Uterus (tissue), 2 donors: Measurements from ENCODE around the gene C12orf50.

Experiments used
- POLR2A ChIP-seq, 2 donors: fragments of 450-650 bp; IDR thresholded peaks; one replicate each; pipeline ENCODE4 v1.6.1; 2016; ENCODE audit warnings: antibody characterized with exemption in 2 of 2, mild to moderate bottlenecking in 1 of 2, moderate library complexity in 1 of 2
- TF ChIP-seq, protein P1 (sequence below), 4 experiments: fragments of 200-600 bp in 2 of 4; fragments of 450-650 bp in 2 of 4; sonication (generic) in 2 of 4; IDR thresholded peaks; one replicate each; pipeline ENCODE4 v1.5.1; 2016 to 2019; ENCODE audit warnings: antibody characterized with exemption in 4 of 4, mild to moderate bottlenecking in 2 of 4, moderate library complexity in 1 of 4

DNA sequence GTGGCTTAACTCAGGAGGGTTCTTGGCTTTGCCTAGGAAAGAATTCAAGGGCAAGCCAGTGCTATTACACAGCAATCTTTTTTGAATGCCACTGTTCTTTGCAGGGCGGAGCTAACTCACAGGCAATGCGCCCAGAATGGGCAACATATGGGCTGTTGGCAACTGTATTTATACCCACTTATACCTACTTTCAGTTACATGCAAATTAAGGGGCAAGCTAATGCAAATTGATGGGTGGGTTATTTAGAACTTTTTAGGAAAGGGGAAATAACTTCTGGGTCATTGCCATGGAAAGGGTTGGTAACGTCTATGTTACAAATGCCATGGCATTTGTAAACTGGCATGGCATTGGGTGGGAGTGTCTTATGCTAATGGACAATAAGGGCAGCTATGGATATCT is 85.4 kb downstream of the C12orf50 start:
- TF ChIP-seq, protein P1, sequence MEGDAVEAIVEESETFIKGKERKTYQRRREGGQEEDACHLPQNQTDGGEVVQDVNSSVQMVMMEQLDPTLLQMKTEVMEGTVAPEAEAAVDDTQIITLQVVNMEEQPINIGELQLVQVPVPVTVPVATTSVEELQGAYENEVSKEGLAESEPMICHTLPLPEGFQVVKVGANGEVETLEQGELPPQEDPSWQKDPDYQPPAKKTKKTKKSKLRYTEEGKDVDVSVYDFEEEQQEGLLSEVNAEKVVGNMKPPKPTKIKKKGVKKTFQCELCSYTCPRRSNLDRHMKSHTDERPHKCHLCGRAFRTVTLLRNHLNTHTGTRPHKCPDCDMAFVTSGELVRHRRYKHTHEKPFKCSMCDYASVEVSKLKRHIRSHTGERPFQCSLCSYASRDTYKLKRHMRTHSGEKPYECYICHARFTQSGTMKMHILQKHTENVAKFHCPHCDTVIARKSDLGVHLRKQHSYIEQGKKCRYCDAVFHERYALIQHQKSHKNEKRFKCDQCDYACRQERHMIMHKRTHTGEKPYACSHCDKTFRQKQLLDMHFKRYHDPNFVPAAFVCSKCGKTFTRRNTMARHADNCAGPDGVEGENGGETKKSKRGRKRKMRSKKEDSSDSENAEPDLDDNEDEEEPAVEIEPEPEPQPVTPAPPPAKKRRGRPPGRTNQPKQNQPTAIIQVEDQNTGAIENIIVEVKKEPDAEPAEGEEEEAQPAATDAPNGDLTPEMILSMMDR (IDR thresholded peaks at IDR 0.05), result no peak
- TF ChIP-seq POLR2A (IDR thresholded peaks at IDR 0.05), result no peak
